SK-N-MC (cell line): ENCODE measurements around the gene ODC1.

Experiments used
- DNase-seq: peaks from one replicate; pipeline ENCODE4 v3.0.0-alpha.2; 2011; ENCODE audit warnings: low read depth, low spot score
- H3K27ac ChIP-seq: fragments of 200-600 bp; sonication (generic); 2 replicates; pipeline ENCODE4 v1.5.1; 2016; ENCODE audit warnings: mixed run types
- H3K36me3 ChIP-seq: fragments of 200-600 bp; sonication (generic); 2 replicates; pipeline ENCODE4 v1.6.1; 2017; ENCODE audit warnings: antibody characterized with exemption, low read length, mixed read lengths; ENCODE audit not compliant: insufficient read depth
- H3K4me3 ChIP-seq: fragments of 200-600 bp; sonication (generic); 2 replicates; pipeline ENCODE4 v1.5.1; 2016
- H3K9ac ChIP-seq: fragments of 200-600 bp; sonication (generic); 2 replicates; pipeline ENCODE4 v1.8.0; 2017; ENCODE audit warnings: mixed run types, mixed read lengths; ENCODE audit not compliant: insufficient read length
- H3K9me3 ChIP-seq: fragments of 200-600 bp; sonication (generic); 2 replicates; pipeline ENCODE4 v1.6.1; 2017; ENCODE audit warnings: low read depth, mild to moderate bottlenecking, antibody characterized with exemption, low read length, moderate library complexity, mixed read lengths
- EZH2 ChIP-seq: fragments of 200-600 bp; sonication (generic); IDR thresholded peaks from one replicate; pipeline ENCODE4 v1.6.1; 2017; ENCODE audit warnings: antibody characterized with exemption
- FOXP2 ChIP-seq: optimal IDR thresholded peaks from 2 replicates; pipeline ENCODE3; 2011; ENCODE audit warnings: mild to moderate bottlenecking, moderate library complexity; ENCODE audit not compliant: insufficient read depth; ENCODE audit errors: extremely low read length, control extremely low read depth
- POLR2AphosphoS5 ChIP-seq: IDR thresholded peaks from 2 replicates; pipeline ENCODE4 v1.6.1; 2012; ENCODE audit warnings: mild to moderate bottlenecking, low read depth, low read length, borderline replicate concordance

The ODC1 gene

DNA sequence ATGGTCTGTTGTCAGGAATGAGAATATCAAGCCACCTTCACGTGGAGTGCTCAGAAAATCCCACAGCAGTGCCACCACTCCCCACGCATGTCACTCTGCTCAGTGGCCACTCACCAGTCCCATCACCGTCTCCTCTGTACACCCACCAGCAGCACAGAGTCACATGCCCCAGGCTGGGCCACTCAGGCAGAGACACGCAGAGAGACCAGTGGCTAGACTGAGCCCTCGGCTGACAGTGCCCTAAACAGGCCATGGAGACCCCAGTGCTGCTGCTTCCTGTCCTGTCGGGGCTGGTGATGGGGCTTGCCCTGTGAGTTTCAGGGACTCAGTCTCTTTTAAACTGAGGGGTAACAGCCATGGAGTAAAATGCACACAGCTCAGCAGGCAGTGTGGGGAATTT, 25.9 kb downstream of the ODC1 start:
- Histone ChIP-seq H3K36me3 (no peaks in the 10 kb centered on the region), H3K9me3 (no peaks in the 10 kb centered on the region), H3K9ac (no peak overlapping the region), H3K27ac (no peak overlapping the region), H3K4me3 (no peak overlapping the region)
- DNase-seq = no peak
- TF ChIP-seq EZH2 (no peak), FOXP2 (no peak), POLR2AphosphoS5 (no peak)

DNA sequence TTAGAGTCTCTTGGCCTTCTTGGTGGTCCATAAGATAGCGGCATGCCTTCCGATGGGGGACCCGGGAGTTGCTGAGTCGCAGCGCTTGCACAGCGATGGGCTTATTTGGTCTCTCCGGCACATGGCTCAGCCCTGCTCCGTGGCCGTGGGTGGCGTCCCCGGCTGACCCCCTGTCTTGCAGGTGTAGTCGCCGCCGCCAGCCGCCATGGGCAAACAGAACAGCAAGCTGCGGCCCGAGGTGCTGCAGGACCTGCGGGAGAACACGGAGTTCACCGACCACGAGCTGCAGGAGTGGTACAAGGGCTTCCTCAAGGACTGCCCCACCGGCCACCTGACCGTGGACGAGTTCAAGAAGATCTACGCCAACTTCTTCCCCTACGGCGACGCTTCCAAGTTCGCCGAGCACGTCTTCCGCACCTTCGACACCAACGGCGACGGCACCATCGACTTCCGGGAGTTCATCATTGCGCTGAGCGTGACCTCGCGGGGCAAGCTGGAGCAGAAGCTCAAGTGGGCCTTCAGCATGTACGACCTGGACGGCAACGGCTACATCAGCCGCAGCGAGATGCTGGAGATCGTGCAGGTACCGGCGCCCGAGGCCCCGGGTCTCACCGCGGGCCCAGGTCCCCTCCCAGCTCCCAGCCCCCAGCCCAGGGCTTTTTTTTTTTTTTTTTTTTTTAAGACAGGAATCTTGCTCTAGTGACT, 28.4 kb downstream of the ODC1 start:
- no peak for DNase-seq
- Histone ChIP-seq H3K9me3 (no peaks in the 10 kb centered on the region), H3K9ac (no peak overlapping the region), H3K36me3 (no peaks in the 10 kb centered on the region), H3K4me3 (no peak overlapping the region), H3K27ac (no peak overlapping the region)
- no peak for TF ChIP-seq EZH2
- no peak for TF ChIP-seq FOXP2
- no peak for TF ChIP-seq POLR2AphosphoS5

DNA sequence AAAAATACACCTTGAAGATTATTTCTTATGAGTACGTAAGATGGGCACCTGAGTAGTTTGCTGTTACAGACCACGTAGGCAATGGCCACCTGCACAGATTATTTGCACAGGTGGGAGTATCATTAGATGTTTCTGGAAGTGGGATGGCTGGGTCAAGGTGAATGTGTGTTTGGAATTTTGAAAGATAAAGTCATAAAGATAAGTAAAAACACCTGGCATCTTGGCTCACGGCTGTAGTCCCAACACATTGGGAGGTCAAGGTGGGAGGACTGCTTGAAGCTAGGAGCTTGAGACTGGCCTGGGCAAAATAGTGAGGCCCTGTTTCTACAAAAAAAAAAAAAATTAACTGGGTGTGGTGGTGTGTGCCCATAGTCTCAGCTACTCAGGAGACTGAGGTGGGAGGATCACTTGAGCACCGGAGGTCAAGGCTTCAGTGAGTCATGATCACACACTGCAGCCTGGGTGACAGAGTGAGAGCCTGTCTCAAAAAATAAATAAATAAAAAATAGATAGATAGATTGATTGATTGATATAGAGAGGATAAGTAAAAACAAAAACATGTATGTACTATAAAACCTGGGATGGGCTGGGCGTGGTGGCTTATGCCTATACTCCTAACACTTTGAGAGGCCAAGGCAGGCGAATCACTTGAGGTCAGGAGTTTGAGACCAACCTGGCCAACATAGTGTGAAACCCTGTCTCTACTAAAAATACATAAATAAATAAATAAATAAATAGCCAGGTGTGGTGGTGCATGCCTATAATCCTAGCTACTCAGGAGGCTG, 30.4 kb downstream of the ODC1 start:
- no peak overlapping the region for H3K4me3 ChIP-seq
- H3K9me3 ChIP-seq = no peaks in the 10 kb centered on the region
- no peak overlapping the region for H3K27ac ChIP-seq
- no peak for DNase-seq
- H3K9ac ChIP-seq = no peak overlapping the region
- TF ChIP-seq EZH2 = no peak
- TF ChIP-seq POLR2AphosphoS5 = no peak
- no peak for TF ChIP-seq FOXP2
- no peaks in the 10 kb centered on the region for H3K36me3 ChIP-seq

DNA sequence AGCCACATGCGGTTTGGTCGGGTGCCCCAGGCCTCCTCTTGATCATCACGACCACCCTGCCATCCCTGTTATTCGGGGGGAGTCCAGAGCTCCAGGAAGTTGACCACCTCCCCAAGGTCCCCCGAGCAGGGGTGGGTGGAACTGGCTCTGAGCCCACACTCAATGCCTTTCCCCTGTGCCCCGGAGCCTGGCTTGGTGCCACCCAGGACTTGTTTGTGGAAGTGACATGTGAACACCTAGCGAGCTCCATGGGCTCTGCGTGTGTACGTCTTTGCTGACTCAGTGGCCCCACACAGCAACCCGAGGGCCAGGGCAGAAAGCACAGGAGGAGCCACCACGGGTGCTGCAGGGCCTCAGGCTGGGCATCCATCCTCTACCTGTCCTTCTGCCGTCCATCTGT, 32.5 kb downstream of the ODC1 start:
- Histone ChIP-seq H3K27ac (no peak overlapping the region), H3K9me3 (no peaks in the 10 kb centered on the region), H3K4me3 (no peak overlapping the region), H3K9ac (no peak overlapping the region), H3K36me3 (no peaks in the 10 kb centered on the region)
- TF ChIP-seq EZH2 (no peak), POLR2AphosphoS5 (no peak), FOXP2 (no peak)
- DNase-seq = no peak

DNA sequence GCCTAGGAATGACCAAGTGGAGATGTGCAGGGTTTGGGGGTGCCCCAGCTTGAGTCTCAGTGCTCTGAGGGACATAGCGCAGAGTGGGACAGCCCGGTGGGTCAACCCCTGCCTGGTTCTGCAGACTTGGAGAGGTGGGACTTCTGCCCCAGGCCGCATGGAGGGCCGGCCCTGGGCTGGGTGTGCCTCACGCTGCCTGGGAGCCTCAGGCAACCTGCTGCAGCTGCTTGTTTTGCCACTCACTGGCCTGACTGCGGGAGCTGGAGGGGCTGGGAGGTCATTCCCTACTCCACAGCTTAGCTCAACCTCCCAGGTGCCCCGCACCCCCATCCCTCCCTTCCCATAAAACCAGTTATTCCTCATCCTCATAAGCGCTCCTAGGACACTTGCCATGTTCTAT, 33.1 kb downstream of the ODC1 start:
- no peak for TF ChIP-seq EZH2
- TF ChIP-seq POLR2AphosphoS5 = no peak
- TF ChIP-seq FOXP2 = no peak
- DNase-seq = no peak
- Histone ChIP-seq H3K36me3 (no peaks in the 10 kb centered on the region), H3K9ac (no peak overlapping the region), H3K9me3 (no peaks in the 10 kb centered on the region), H3K4me3 (no peak overlapping the region), H3K27ac (no peak overlapping the region)

DNA sequence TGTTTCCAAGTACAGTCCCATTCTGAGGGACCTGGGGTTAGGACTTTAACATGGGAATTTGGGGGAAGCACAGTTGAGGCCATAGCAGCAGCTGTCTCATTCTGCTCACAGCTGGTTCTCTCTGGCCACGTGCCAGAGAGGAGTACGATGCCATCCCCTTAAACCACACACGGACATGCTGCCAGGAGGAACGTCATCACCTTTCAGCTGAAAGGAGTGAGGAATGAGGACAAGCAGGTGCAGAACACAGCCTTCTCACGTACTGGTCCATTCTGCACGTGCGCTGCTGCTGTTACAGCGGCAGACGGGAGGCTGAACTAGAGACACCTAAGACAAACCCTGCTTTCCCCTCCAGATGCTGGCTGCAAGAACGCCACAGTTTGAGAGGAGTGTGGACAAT, 33.5 kb downstream of the ODC1 start:
- no peak overlapping the region for H3K9ac ChIP-seq
- no peak for TF ChIP-seq EZH2
- no peak for TF ChIP-seq POLR2AphosphoS5
- TF ChIP-seq FOXP2 = no peak
- no peaks in the 10 kb centered on the region for H3K36me3 ChIP-seq
- H3K4me3 ChIP-seq = no peak overlapping the region
- H3K9me3 ChIP-seq = no peaks in the 10 kb centered on the region
- DNase-seq = no peak
- no peak overlapping the region for H3K27ac ChIP-seq

DNA sequence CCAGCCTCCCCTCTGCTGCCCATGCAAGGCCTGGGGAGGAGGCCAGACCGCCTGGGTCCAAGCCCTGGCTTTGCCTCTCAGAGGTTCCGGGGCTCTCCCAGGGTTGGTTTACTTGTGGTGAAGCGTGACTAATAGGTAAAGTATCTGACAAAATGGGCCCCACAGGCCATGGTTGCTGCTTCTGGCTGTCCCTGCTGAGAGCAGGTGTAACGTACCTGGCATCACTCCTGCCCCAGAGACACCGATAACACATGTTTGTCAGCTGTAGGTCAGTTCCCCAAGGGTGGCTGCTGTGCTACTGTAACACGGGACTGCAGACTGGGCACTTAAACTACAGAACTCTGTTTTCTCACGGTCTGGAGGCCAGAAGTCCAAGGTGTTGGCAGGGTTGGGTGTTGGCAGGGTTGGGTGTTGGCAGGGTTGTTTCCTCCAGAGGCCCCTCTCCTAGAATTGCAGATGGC, 34.1 kb downstream of the ODC1 start:
- TF ChIP-seq EZH2 (no peak), FOXP2 (no peak), POLR2AphosphoS5 (no peak)
- DNase-seq = no peak
- H3K9me3 ChIP-seq = no peaks in the 10 kb centered on the region
- no peak overlapping the region for H3K4me3 ChIP-seq
- H3K27ac ChIP-seq = no peak overlapping the region
- no peak overlapping the region for H3K9ac ChIP-seq
- H3K36me3 ChIP-seq = no peaks in the 10 kb centered on the region

DNA sequence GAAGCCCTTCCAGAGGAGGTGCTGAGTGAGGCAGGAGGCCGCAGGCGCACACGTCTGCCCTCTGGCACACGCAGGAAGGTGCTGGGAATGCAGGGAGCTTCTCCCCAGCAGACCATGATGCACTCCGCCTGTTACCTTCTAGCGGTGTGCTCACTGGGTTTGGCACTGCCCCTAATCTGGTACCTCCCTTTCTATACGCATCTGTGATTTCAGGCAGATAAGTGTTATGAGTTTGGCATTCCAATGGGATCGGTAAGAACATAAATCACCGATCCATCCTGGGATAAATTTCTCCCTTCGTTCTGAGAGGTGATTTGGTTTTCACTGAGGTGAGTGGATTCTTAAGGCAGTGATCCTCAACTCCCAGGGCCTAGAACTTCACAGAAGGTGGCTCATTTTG, 34.6 kb downstream of the ODC1 start:
- Histone ChIP-seq H3K4me3 (no peak overlapping the region), H3K27ac (no peak overlapping the region), H3K9ac (no peak overlapping the region), H3K9me3 (no peaks in the 10 kb centered on the region), H3K36me3 (no peaks in the 10 kb centered on the region)
- DNase-seq = no peak
- TF ChIP-seq EZH2 (no peak), FOXP2 (no peak), POLR2AphosphoS5 (no peak)

DNA sequence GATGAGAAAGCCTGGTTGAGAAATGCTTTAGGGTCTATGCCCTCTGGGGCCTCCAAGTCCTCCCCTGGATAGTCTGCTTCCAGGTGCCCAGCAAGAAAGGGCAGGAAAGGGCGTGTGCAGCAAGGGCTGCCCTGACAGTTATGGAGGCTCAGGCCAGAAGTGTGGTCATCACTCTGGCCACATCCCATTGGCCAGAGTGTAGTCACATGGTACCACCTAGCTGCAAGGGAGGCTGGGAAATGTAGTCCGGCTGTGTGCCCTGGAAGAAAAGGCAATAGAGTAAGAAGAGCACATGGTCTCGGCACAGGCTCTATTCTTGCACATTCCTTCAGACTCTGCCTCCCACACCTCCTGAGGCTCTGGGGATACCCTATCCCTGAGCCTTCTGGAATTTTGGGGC, 35.7 kb downstream of the ODC1 start:
- Histone ChIP-seq H3K9ac (no peak overlapping the region), H3K27ac (no peak overlapping the region), H3K4me3 (no peak overlapping the region), H3K36me3 (no peaks in the 10 kb centered on the region), H3K9me3 (no peaks in the 10 kb centered on the region)
- no peak for TF ChIP-seq FOXP2
- no peak for TF ChIP-seq EZH2
- DNase-seq = no peak
